ENCODE results near the gene PRSS16.
"Not testable (repeated sequence)": the region's sequence is repeated elsewhere in the genome, so short reads cannot be mapped to it uniquely, and the experiment has no call there.

The PRSS16 gene, protein sequence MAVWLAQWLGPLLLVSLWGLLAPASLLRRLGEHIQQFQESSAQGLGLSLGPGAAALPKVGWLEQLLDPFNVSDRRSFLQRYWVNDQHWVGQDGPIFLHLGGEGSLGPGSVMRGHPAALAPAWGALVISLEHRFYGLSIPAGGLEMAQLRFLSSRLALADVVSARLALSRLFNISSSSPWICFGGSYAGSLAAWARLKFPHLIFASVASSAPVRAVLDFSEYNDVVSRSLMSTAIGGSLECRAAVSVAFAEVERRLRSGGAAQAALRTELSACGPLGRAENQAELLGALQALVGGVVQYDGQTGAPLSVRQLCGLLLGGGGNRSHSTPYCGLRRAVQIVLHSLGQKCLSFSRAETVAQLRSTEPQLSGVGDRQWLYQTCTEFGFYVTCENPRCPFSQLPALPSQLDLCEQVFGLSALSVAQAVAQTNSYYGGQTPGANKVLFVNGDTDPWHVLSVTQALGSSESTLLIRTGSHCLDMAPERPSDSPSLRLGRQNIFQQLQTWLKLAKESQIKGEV

DNA sequence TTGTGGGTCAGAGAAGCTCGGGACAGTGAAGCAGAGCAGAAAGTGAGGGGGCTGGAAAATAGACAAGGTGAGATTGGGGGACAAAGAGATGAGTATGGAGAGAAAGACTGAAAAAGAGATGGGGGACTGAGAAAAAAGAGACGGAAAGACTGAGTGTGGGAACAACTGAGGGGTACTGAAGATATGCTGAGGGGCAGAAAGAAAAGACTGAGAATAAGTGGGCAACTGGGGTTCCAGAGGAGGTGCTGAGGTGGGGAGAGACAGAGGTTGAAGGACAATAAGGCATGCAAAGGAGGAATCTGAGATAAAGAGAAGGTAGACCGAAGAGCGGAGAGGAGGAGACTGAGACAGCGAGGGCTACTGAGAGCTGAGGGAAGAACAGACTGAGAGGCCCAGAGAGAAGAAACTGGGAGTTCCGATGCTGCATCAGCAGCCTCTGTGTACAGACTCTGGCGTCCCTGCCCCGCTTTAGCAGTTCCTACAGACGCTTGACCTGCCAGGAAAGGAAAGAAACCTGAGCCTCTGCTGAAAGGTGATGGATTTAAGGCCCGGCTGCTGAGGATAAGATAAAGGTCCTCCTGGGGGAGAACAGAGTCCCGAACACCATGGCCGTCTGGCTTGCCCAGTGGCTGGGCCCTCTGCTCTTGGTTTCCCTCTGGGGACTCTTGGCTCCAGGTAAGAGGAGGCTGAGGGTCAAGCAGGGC, at the start of gene PRSS16:
PRSS16 (plus strand) TSS at position 569 of the 704 bp plus-strand sequence; CDS start at position 606, 37 bp downstream.
- DNase-seq: no peak

DNA sequence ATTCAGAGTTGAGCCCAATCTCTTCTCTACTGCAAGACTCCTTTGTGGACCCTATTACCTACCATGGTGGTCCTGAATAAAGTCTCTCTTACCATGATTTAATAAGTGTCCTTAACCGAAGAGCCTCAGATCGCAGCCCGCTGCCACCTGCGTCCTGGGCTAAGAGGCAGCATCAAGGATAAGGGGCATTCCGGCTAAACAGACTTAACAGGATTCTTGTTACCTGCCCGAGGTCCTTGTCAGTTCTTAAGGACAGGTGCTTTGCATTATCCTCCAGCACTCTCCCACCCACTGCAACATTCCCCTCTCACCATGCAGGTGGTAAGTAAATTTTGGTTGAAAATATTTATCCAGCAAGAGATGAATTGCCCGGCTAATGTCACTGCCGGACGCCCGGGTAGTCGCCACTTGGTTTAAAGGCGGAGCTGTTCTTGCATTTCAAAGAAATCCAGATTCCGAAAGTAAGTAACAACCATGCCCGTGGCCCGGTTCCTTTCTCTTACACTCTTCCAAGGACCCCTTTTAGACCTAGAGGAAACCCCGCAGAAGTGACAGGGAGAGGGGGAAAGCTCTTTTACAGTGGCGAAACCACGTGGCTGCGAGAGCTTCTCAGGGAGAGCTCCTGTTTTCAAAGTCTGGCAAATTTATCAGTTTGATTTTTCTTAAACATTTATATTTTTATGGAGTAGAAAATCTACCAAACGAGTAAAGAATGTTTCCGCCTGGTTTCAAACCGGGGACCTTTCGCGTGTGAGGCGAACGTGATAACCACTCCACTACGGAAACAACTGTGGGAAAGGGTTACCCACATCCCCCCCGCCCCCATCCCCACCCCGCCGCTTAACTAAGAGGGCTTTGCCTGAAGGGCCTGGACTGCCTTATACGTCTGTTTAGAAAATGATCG, 41.9 kb upstream of the PRSS16 start:
- DNase-seq: no peak

DNA sequence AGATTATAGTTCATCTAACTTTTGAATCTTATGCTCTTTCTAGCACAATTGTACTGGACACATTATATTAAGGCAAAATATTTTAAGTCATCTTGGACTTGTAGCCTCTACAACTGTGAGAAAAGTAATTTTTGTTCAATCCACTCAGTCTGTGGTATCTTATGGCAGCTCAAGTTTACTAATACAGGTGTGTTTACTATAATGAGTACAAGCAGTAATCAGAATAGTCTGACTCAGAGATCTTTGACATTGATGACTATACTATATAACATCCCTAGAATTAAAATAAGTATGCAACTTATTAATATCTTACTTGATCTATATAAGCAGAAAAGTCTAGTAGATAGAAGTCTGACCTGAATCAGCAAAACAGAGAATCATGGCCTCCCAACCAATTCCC, 40.7 kb upstream of the PRSS16 start:
- no peak for DNase-seq

DNA sequence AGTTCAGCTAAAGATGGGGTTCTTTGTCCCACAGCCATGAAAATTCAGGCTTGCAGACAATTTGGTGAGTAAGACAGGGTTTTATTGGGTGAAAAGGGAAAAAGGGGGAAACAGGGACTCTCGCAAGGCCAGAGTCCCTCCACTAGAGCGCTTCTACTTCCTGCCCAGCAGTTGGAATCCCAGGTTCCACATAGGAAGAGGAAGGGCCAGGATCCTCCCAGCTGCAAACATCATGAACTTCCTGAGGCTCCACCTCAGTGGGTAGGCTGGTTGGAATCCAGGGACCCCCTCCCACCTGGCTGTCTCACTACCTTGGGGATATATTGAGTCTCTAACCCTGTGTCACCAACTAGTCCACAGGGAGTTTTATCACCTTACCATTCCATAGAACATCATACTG, 39.5 kb upstream of the PRSS16 start:
- DNase-seq: no peak

DNA sequence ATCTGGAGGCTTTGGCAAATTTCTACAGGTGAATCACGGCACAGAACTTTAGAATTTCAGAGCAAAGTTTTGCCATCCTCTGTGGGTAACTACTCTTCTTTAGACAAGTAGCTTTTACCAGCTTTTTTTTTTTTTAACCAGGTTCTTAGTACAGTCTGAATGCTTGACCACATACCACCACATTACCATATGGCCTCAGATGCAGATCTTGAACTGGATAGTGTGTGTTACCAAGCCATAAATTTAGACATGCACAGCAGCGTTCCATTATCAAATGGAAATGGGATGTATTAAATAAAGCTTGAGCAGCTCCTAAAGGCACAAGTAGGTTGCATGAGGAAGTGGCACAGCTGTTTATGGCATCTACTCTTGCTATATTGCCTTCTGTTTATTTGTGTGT, 38.3 kb upstream of the PRSS16 start:
- DNase-seq: no peak

DNA sequence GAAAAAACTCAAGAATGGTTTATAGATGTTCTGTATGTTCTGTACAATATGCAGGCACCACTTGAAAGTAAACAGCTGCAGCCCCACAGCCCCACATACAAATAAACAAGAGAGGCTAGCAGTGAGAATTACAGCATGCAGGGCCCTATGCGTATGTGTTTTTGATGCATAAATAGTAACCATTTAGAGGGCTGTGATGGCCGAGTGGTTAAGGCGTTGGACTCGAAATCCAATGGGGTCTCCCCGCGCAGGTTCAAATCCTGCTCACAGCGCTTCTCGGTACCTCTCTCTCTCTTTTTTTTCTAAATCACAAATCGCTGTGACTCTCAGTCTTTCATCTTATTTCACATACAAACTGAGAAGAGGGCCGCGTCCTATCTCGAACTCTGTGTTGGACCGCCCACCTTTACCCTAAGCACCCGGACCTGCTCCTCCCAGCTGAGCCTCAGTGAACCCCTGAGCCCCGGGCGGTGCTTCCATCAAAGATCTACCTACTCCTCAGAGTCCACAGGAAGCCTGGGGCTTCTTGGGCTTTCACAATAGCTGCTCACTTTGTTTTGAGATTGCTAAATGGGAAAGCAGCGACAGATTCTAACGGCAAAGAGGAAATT, 37.7 kb upstream of the PRSS16 start:
- no peak for DNase-seq

DNA sequence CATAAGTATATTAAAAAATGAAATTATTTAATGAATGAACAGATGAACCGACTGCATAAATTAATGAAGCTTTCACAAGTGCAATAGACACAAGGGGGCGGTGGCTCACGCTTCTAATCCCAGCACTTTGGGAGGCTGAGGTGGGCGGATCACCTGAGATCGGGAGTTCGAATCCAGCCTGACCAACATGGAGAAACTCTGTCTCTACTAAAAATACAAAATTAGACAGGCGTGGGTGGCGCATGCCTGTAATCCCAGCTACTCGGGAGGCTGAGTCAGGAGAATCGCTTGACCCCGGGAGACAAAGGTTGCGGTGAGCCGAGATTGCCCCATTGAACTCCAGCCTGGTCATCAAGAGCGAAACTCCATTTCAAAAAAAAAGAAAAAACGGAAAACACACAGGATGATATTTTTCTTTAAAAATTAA, 34.4 kb upstream of the PRSS16 start:
- DNase-seq: not testable (repeated sequence)

DNA sequence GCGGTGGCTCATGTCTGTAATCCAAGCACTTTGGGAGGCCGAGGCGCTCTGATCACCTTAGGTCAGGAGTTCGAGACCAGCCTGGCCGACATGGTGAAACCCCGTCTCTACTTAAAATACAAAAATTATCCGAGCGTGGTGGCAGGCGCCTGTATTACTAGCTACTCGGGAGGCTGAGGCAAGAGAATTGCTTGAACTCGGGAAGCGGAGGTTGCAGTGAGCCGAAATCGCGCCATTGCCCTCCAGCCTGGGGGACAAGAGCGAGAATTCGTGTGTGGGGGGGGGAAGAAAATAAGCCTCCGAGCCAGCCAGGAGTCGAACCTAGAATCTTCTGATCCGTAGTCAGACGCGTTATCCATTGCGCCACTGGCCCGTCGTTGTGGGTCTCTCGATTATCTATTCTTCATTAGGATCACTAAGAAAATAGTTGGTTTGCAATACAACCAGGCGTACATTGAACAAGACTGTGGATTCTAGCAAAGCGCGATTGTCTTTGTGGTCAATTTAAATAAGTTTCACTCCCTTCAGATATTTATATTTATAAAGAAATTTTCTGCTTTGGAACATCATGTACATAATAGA, 33.9 kb upstream of the PRSS16 start:
- no peak for DNase-seq

DNA sequence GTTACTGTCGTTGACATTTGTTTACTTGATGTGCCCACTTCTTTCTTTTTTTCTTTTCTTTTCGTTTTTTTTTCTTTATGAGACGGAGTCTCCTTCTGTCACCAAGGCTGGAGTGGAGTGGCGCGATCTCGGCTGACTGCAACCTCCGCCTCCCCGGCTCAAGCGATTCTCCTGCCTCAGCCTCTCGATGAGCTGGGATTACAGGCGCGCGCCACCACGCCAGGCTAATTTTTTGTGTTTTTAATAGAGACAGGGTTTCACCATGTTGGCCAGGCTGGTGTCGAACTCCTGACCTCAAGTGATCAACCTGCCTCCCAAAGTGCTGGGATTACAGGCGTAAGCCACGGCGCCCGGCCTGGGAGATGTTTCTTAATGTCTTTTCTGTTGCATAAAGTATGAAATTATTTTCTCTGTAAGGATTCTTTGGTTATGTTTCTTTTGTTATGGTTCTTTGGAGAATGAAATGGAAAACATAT, 33.3 kb upstream of the PRSS16 start:
- DNase-seq: no peak

DNA sequence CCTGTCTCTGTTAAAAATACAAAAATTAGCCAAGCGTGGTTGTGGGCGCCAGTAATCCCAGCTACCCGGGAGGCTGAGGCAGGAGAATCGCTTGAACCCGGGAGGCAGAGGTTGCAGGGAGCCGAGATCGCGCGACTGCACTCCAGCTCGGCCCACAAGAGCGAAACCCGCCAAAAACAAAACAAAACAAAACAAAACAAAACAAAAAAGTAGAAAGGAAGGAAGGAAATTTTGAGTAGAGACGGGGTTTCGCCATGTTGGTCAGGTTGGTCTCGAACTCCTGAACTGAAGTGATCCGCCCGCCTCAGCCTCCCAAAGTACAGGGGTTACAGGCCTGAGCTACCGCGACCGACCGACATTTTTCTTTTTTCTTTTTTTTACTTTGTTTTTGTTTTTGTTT, 30.6 kb upstream of the PRSS16 start:
- DNase-seq: no peak

DNA sequence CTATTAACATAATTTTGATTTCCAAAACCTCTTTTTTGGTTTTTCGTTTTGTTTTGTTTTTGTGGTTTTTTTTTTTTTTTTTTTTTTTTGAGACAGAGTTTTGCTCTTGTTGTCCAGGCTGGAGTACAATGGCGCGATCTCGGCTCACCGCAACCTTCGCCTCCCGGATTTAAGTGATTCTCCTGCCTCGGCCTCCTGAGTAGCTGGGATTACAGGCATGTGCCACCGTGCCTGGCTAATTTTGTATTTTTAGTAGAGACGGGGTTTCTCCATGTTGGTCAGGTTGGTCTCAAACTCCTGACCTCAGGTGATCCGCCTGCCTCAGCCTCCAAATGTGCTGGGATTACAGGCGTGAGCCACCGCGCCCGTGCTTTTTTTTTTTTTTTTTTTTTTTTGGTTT, 24.5 kb upstream of the PRSS16 start:
- not testable (repeated sequence) for DNase-seq

DNA sequence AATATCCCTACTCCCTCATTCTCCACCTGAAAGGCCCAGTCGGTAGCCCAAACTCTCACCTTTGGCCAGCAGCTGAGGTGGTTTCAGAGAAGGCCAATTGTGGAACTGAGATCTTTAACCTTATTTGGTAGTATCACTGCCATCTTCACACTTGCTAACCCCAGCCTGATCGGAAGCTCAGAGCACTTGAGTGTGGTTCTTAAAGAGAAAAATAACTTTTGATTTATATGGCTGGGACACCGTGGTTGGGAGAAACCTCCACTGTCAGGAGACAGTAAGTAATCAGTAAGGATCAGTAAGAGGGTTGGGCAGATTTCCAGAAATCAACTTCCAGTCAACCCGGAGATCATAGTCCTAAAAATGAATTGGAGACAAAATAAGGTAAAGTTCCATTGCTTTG, 22.8 kb upstream of the PRSS16 start:
- no peak for DNase-seq

DNA sequence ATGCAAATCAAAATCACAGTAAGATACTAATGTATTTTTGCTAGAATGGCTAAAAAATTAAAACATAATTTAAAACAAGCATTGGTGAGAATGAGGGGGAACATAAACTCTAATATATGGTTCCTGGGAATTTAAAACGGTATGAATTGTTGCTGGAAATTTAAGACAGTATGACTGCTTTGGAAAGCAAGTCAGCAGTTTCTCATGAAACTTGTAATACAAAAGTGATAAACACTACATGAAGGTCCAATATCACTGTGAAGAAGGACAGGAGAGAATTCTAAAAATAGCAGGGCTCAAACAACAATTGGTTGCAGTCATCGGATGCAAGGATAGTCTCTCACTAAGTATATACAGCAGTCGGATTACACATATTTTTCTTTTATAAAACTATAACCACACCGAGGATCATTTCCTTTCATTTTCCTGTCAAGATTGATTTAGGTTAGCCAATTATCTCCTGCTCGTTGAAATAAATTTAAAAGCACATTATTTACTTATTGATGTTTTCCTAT, 18.5 kb upstream of the PRSS16 start:
- no peak for DNase-seq

DNA sequence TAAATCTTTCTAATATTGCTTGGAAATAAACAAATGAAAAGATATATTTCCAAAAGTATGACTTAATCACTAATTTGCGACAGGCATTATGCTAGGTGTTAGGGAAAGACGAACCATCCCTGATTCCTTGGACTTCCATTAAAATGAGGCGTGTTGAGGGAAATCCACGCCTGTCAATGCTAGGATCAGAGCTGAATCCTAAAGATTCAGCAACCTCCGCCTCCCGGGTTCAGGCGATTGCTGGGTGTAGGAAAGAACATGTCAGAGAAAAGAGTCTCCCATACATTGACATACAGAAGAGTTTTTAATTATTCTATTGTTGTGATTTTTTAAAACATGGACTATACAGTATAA, 16.8 kb upstream of the PRSS16 start:
- no peak for DNase-seq

DNA sequence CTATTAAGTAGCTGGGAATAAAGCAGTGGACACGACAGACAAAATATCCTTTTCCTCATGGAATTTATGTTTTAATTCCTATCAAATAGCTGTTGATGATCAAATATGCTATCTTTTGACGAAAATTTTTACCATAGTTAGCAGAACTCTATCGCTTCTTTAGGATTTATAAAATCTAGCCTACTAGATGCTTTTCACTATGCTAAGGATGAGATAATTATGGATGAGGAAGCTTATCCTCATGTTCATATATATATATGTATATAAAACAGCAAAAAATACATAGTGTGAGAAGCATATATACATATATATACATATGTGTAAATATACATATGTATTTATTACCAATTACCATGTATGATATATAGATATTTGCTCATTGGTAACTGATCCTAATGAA, 12.9 kb upstream of the PRSS16 start:
- no peak for DNase-seq

DNA sequence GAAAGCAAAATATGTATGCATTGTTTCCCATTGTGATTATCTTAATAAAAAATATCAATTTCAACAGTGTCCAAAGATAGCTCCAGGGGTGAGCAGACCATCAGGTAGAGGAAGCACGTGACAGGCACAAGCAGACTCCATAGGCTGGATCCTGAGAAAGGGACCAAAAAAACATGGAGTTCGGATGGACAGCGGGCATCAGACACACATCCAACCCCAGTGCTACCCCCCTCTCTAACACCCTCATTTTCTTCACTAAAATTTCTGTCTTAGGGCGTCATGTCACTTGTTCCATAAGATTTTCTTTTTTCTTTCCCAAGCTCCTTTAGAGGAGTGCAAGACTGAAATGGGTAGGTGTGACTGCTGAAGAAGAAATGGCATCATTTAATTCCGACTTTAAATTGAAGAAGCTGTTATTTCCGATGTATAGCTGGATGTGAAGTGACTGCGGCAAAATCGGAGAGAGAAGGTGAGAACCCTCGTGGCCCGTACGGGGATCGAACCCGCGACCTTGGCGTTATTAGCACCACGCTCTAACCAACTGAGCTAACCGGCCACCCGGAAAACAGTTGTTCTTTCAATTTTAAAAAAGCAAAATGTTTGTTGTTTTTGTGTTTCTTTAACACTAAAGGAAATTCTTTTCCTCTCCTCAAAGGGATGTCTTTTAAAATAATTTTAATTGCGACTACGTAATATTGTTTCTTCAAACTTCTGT, 10.3 kb upstream of the PRSS16 start:
- DNase-seq: no peak

DNA sequence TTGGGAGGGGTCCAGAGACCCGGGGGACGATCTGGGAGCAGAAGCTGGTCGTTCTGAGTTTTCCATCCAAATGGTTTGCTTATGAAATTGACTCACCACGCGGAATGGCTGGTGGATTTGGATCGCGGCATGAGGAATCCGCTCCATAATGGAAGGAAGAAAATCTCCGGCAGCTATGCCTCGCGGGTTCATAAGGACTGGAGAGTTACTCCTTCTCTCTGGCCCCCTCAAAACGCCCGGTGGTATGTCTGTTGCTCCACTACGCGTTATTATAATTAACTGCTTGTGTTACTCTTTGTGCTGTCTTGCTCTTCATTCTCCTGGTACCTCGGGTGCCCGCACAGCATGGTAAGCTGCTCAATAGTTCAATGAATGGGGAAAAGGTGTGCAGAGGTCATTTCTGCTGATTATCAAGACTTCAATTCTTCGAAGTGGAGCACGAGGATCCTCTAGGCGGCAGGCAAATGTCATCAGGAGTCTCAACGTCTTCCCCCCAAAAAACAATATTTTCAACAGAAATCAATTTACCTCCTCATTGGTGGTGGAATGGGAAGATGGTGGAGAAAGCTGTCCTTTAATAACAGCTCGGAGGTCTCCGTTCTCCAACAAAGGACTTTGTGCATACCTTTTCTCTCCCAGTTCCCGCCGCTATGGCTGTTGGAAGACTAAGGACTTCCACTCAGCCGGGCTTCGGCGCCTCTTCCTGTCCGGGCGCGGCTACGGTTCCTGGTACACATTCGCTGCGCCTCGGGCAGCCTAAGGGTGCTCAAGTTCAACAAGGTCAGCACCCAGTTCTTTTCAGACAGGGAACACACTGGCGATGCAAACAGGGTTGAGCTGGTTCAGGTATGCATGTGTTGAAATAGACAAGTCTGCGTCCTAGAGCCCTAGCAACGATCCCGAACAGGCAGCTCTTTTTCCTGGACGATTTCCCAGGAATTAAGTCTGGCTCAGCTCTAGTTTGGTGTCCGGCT, 9.2 kb upstream of the PRSS16 start:
- no peak for DNase-seq

DNA sequence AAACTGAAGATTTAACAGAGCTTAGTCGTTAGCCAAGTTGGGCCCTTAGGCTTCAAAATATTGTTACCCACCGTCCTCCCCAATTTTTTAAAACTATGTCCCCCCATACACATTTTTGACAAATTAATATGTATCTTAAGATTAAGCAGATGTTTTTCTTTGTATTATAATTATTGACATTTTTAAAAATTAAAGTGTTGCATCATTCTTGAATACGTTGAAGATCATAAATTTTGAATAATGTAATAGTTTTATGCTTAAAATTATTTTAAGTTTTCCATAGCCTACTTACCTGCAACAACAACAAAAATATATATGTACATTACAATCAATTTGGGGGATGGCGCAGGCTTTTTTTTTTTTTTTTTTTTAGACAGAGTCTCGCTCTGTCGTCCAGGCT, 8.2 kb upstream of the PRSS16 start:
- no peak for DNase-seq

DNA sequence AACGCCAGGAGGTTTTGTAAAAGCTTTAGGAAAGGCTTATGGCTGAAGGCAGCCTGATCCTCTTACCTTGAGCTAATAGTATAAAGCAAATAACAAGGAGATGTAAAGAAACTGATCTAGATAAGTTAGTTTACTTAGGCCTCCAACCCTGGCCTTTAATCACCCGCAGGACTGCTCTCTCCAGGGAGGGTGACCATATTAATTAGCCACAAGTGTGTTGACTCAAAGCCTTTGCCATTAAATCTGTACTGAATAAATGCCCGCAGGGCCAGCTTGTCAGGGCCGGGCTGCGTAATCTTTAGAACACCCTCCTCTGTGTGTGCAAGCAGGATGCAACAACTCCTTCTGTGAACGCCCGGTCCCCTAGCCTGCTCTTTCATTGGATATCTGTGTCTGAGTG, 6.1 kb upstream of the PRSS16 start:
- no peak for DNase-seq
